ENCODE measurements around the gene PREPL. TPM values are rescaled to one million over a fixed set of nuclear protein-coding genes. Genes with fewer than 3 reads are reported as not detected.

The PREPL gene
- total RNA-seq, 2 donors from 2014 or later = 28.9 to 42.3 TPM

DNA sequence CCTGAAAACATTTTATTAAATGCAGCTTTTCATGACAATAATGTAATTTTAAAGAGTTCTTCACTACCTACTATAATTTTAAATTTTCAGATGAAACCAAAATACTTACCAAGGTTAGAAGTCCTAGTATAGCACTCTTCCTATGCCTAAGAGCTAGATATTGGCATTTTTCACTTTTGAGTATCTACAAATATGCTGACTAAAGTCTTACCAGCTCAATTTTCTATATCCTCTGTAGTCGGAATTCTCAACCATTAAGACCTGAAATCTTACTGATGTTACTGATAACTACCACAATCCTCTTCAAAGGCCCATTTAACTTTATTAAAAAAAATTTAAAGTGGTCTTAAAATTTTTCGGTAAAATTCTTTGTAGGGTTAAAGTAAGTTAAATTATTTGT lies 32.0 kb downstream of the PREPL start:
- Mint-ChIP-seq H3K36me3 (ENCODE audit: low read depth) (peaks cover 29% of the 10 kb centered on the region), H3K27me3 (ENCODE audit: insufficient read depth) (no peaks in the 10 kb centered on the region), H3K27ac (no peak overlapping the region), H3K4me1 (peaks cover 25% of the 10 kb centered on the region), H3K9me3 (no peaks in the 10 kb centered on the region), H3K4me3 (no peak overlapping the region)
- no peak overlapping the region for H3K4me3 ChIP-seq (ENCODE audit: low read length)
- TF ChIP-seq, protein P1, sequence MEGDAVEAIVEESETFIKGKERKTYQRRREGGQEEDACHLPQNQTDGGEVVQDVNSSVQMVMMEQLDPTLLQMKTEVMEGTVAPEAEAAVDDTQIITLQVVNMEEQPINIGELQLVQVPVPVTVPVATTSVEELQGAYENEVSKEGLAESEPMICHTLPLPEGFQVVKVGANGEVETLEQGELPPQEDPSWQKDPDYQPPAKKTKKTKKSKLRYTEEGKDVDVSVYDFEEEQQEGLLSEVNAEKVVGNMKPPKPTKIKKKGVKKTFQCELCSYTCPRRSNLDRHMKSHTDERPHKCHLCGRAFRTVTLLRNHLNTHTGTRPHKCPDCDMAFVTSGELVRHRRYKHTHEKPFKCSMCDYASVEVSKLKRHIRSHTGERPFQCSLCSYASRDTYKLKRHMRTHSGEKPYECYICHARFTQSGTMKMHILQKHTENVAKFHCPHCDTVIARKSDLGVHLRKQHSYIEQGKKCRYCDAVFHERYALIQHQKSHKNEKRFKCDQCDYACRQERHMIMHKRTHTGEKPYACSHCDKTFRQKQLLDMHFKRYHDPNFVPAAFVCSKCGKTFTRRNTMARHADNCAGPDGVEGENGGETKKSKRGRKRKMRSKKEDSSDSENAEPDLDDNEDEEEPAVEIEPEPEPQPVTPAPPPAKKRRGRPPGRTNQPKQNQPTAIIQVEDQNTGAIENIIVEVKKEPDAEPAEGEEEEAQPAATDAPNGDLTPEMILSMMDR (conservative IDR thresholded peaks at IDR 0.05) = no peak
- no peaks in the 10 kb centered on the region for H3K27me3 ChIP-seq (ENCODE audit: control insufficient read depth, insufficient read depth, low read length, poor library complexity, severe bottlenecking)
- peaks cover 12% of the 10 kb centered on the region for H3K4me1 ChIP-seq (ENCODE audit: control insufficient read depth, insufficient read depth, low read length)
- no peak for DNase-seq
- H3K9me3 ChIP-seq (ENCODE audit: control insufficient read depth, low read length) = no peaks in the 10 kb centered on the region
- peaks cover 29% of the 10 kb centered on the region for H3K36me3 ChIP-seq (ENCODE audit: control insufficient read depth, insufficient read depth, low read length)
- H3K9ac ChIP-seq (ENCODE audit: extremely low read depth, low read length, poor library complexity, severe bottlenecking) = no peak overlapping the region
- 84% methylated on average over 2 of the region's 2 CpGs; no CpG with 5 or more reads in 1 of the 2 experiments for WGBS, 2 experiments (ENCODE audit: insufficient coverage in 1 of 2, insufficient read length in 1 of 2)
- no peak overlapping the region for H3K27ac ChIP-seq (ENCODE audit: low read depth, low read length)

DNA sequence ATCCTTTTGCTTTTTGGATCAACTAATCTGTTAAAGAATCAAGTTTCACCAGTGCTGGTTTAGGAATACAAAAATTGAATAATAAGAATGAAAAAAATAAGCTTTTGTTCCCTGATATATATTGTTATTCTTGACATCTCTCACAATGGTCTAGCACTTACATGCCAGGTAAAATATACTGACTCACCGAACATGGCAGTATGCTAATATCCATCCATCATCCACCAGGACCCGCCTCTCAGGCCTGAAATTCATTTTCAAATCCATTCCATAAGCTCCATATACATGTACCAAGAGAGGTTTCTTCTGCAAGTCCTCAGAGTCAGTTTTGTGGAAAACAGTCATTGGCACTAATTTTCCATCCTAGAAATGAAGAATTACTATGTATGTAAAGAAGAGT lies 32.5 kb downstream of the PREPL start:
- Histone ChIP-seq H3K4me3 (ENCODE audit: low read length) (no peak overlapping the region), H3K9ac (ENCODE audit: extremely low read depth, low read length, poor library complexity, severe bottlenecking) (no peak overlapping the region), H3K9me3 (ENCODE audit: control insufficient read depth, low read length) (no peaks in the 10 kb centered on the region), H3K27me3 (ENCODE audit: control insufficient read depth, insufficient read depth, low read length, poor library complexity, severe bottlenecking) (no peaks in the 10 kb centered on the region), H3K36me3 (ENCODE audit: control insufficient read depth, insufficient read depth, low read length) (peaks cover 32% of the 10 kb centered on the region), H3K4me1 (ENCODE audit: control insufficient read depth, insufficient read depth, low read length) (peaks cover 8% of the 10 kb centered on the region), H3K27ac (ENCODE audit: low read depth, low read length) (no peak overlapping the region)
- Mint-ChIP-seq H3K4me1 (peaks cover 25% of the 10 kb centered on the region), H3K4me3 (no peak overlapping the region), H3K9me3 (no peaks in the 10 kb centered on the region), H3K27ac (no peak overlapping the region), H3K27me3 (ENCODE audit: insufficient read depth) (no peaks in the 10 kb centered on the region), H3K36me3 (ENCODE audit: low read depth) (peaks cover 33% of the 10 kb centered on the region)
- no peak for DNase-seq
- TF ChIP-seq, protein P1 (conservative IDR thresholded peaks at IDR 0.05) = no peak
- 83 to 97% methylated on average over 2 of the region's 2 CpGs for WGBS, 2 experiments (ENCODE audit: insufficient coverage in 1 of 2, insufficient read length in 1 of 2)

DNA sequence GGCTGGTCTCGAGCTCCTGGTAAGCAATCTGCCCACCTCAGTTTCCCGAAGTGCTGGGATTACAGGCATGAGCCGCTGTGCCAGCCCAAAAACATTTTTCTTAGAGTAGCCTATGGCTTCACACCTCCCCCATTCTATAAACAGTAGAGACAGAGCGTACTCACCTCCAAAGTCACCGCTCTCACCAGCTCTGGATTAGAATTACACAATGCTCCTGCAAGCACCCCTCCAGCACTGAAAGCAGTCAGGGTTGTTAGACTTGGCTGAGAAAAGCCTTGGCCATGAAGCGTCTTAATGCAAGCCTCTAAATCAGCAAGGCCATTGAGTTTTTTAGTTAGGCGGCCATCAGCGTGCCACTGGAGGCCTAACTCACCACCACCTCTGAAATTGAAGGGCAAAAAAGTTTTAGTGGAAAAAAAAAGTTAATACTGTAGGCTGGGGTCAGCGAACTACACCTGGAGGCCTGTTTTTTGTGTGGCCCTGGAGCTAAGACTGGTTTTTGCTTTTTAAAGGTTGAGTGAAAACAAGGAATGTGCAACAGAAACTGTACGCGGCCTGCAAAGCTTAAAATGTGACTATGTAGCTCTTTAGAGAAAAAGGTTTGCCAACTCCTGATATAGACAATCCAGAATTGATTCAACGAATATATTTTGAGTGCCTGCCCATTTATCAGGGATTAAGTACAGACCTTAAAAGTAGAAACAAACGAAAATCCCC lies 34.6 kb downstream of the PREPL start:
- Mint-ChIP-seq H3K4me3 (no peak overlapping the region), H3K4me1 (peaks cover 25% of the 10 kb centered on the region), H3K9me3 (no peaks in the 10 kb centered on the region), H3K27me3 (ENCODE audit: insufficient read depth) (no peaks in the 10 kb centered on the region), H3K27ac (peak overlapping the region; percentile 68), H3K36me3 (ENCODE audit: low read depth) (peaks cover 38% of the 10 kb centered on the region)
- no peak for DNase-seq
- 87 to 89% methylated on average over 13 of the region's 13 CpGs for WGBS, 2 experiments (ENCODE audit: insufficient coverage in 1 of 2, insufficient read length in 1 of 2)
- Histone ChIP-seq H3K27me3 (ENCODE audit: control insufficient read depth, insufficient read depth, low read length, poor library complexity, severe bottlenecking) (no peaks in the 10 kb centered on the region), H3K4me1 (ENCODE audit: control insufficient read depth, insufficient read depth, low read length) (peaks cover 8% of the 10 kb centered on the region), H3K27ac (ENCODE audit: low read depth, low read length) (no peak overlapping the region), H3K9me3 (ENCODE audit: control insufficient read depth, low read length) (no peaks in the 10 kb centered on the region), H3K4me3 (ENCODE audit: low read length) (no peak overlapping the region), H3K9ac (ENCODE audit: extremely low read depth, low read length, poor library complexity, severe bottlenecking) (no peak overlapping the region), H3K36me3 (ENCODE audit: control insufficient read depth, insufficient read depth, low read length) (peaks cover 43% of the 10 kb centered on the region)
- TF ChIP-seq, protein P1 (conservative IDR thresholded peaks at IDR 0.05) = no peak

Data from endodermal cell (in vitro differentiated cells).